Measurements from ENCODE around the gene AP4S1. TPM values are rescaled to one million over a fixed set of nuclear protein-coding genes. Genes with fewer than 3 reads are reported as not detected.
A peak's percentile ranks its signal among the peaks of the same experiment; 100 is the strongest.

AP4S1 gene
- total and polyA plus RNA-seq, 7 donors = 4.2 to 13.9 (median 6.0) TPM

- DNase-seq (no peak), ATAC-seq (no peak)
- H3K36me3 ChIP-seq (ENCODE audit: insufficient read depth in 1 of 2, low read depth in 1 of 2) = peaks cover 0 to 41% of the 10 kb centered on the region in 2 donors
- WGBS, 3 donors = 83 to 91% (median 89%) methylated on average over 2 to 3 of the region's 3 CpGs
- H3K27me3 ChIP-seq (ENCODE audit: insufficient read depth in 3 of 3, low read length in 2 of 3) = no peaks in the 10 kb centered on the region
- H3K27ac ChIP-seq = no peak overlapping the region
- no peaks in the 10 kb centered on the region for H3K9me3 ChIP-seq
- no peak overlapping the region for H3K4me3 ChIP-seq
- intact Hi-C loops (cut with DNase I) = no loop called here
- peaks cover 21% of the 10 kb centered on the region for H3K4me1 ChIP-seq
- TF ChIP-seq, protein P1, sequence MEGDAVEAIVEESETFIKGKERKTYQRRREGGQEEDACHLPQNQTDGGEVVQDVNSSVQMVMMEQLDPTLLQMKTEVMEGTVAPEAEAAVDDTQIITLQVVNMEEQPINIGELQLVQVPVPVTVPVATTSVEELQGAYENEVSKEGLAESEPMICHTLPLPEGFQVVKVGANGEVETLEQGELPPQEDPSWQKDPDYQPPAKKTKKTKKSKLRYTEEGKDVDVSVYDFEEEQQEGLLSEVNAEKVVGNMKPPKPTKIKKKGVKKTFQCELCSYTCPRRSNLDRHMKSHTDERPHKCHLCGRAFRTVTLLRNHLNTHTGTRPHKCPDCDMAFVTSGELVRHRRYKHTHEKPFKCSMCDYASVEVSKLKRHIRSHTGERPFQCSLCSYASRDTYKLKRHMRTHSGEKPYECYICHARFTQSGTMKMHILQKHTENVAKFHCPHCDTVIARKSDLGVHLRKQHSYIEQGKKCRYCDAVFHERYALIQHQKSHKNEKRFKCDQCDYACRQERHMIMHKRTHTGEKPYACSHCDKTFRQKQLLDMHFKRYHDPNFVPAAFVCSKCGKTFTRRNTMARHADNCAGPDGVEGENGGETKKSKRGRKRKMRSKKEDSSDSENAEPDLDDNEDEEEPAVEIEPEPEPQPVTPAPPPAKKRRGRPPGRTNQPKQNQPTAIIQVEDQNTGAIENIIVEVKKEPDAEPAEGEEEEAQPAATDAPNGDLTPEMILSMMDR (IDR thresholded peaks at IDR 0.05) = no peak
These were observed 15.4 kb upstream of the AP4S1 start for GRCh38 chr14:31009836-31010574.

- no peaks in the 10 kb centered on the region for H3K9me3 ChIP-seq
- H3K36me3 ChIP-seq (ENCODE audit: insufficient read depth in 1 of 2, low read depth in 1 of 2) = peaks cover 0 to 32% of the 10 kb centered on the region in 2 donors
- no peak overlapping the region for H3K4me3 ChIP-seq
- intact Hi-C loops (cut with DNase I) = no loop called here
- peaks cover 15% of the 10 kb centered on the region for H3K4me1 ChIP-seq
- ATAC-seq = no peak
- 63 to 77% (median 75%) methylated on average over 3 of the region's 3 CpGs for WGBS, 3 donors
- DNase-seq = no peak
- H3K27ac ChIP-seq = no peak overlapping the region
- TF ChIP-seq, protein P1 (IDR thresholded peaks at IDR 0.05) = no peak
- H3K27me3 ChIP-seq (ENCODE audit: insufficient read depth in 3 of 3, low read length in 2 of 3) = no peaks in the 10 kb centered on the region
These were observed 14.5 kb upstream of the AP4S1 start for GRCh38 chr14:31010935-31011334.

GRCh38 chr14:31013841-31014240, 11.6 kb upstream of the AP4S1 start:
- DNase-seq (no peak), ATAC-seq (no peak)
- WGBS, 3 donors = 94 to 98% (median 98%) methylated on average over 4 of the region's 4 CpGs
- TF ChIP-seq, protein P1 (IDR thresholded peaks at IDR 0.05) = no peak
- peaks cover 0 to 36% of the 10 kb centered on the region in 2 donors for H3K36me3 ChIP-seq (ENCODE audit: insufficient read depth in 1 of 2, low read depth in 1 of 2)
- peaks cover 7% of the 10 kb centered on the region for H3K4me1 ChIP-seq
- intact Hi-C loops (cut with DNase I) = no loop called here
- no peaks in the 10 kb centered on the region for H3K27me3 ChIP-seq (ENCODE audit: insufficient read depth in 3 of 3, low read length in 2 of 3)
- no peak overlapping the region for H3K4me3 ChIP-seq
- no peak overlapping the region for H3K27ac ChIP-seq
- H3K9me3 ChIP-seq = no peaks in the 10 kb centered on the region

- TF ChIP-seq, protein P1 (IDR thresholded peaks at IDR 0.05) = no peak
- ATAC-seq (peak in 3 of 4 donors; percentile 30 to 39 (median 31)), DNase-seq (no peak)
- H3K4me3 ChIP-seq = no peak overlapping the region
- WGBS, 3 donors = 76 to 84% (median 80%) methylated on average over 6 of the region's 6 CpGs
- intact Hi-C loops (cut with DNase I) = no loop called here
- no peak overlapping the region for H3K27ac ChIP-seq
- H3K4me1 ChIP-seq = peaks cover 21% of the 10 kb centered on the region
- H3K27me3 ChIP-seq (ENCODE audit: insufficient read depth in 3 of 3, low read length in 2 of 3) = no peaks in the 10 kb centered on the region
- H3K36me3 ChIP-seq (ENCODE audit: insufficient read depth in 1 of 2, low read depth in 1 of 2) = peaks cover 0 to 46% of the 10 kb centered on the region in 2 donors
- H3K9me3 ChIP-seq = no peaks in the 10 kb centered on the region
These were observed 7.3 kb upstream of the AP4S1 start for GRCh38 chr14:31018057-31018645.
